HL-60 (cell line): Measurements from ENCODE around the gene STON2.

Source experiments
- DNase-seq, 2 experiments: peaks; one replicate each; pipeline ENCODE4 v3.0.0-alpha.2; 2010 to 2020; ENCODE audit warnings: low read depth in 1 of 2, low spot score in 1 of 2
- H3K27ac ChIP-seq: fragments of 250-450 bp; sonication (Bioruptor Pico); replicated peaks from 2 replicates; pipeline ENCODE4 v1.5.1; 2020; ENCODE audit warnings: mild to moderate bottlenecking, moderate library complexity
- H3K27me3 ChIP-seq: fragments of 250-450 bp; sonication (Bioruptor Pico); 2 replicates; pipeline ENCODE4 v1.5.1; 2021; ENCODE audit warnings: mild to moderate bottlenecking, moderate library complexity; ENCODE audit not compliant: insufficient read depth, poor library complexity, severe bottlenecking
- H3K4me3 ChIP-seq: replicated peaks from 2 replicates; pipeline ENCODE4 v1.5.1; 2011; ENCODE audit warnings: mild to moderate bottlenecking, control low read depth, low read length; ENCODE audit not compliant: insufficient read depth
- CTCF ChIP-seq: IDR thresholded peaks from one replicate; pipeline ENCODE4 v1.5.1; 2011; ENCODE audit warnings: low read length, control low read depth, inconsistent platforms; ENCODE audit not compliant: insufficient read depth
- GABPA ChIP-seq: IDR thresholded peaks from 2 replicates; pipeline ENCODE4 v1.6.1; 2012; ENCODE audit warnings: low read depth
- POLR2AphosphoS5 ChIP-seq: IDR thresholded peaks from 2 replicates; pipeline ENCODE4 v1.6.1; 2012; ENCODE audit warnings: low read depth
- REST ChIP-seq: IDR thresholded peaks from 2 replicates; pipeline ENCODE4 v1.6.1; 2012; ENCODE audit warnings: low read depth; ENCODE audit not compliant: insufficient replicate concordance
- SPI1 ChIP-seq: IDR thresholded peaks from 2 replicates; pipeline ENCODE4 v1.6.1; 2012; ENCODE audit warnings: low read depth, mild to moderate bottlenecking, borderline replicate concordance

STON2 gene

GRCh38 chr14:81324011-81324410, 76.1 kb downstream of the STON2 start:
- TF ChIP-seq CTCF (no peak), SPI1 (no peak), GABPA (no peak), POLR2AphosphoS5 (no peak)
- no peak overlapping the region for H3K4me3 ChIP-seq
- no peaks in the 10 kb centered on the region for H3K27me3 ChIP-seq
- H3K27ac ChIP-seq: no peak overlapping the region
- no peak for DNase-seq

GRCh38 chr14:81323093-81323492, 77.0 kb downstream of the STON2 start:
- no peak for DNase-seq
- H3K27ac ChIP-seq: no peak overlapping the region
- H3K4me3 ChIP-seq: no peak overlapping the region
- no peaks in the 10 kb centered on the region for H3K27me3 ChIP-seq
- TF ChIP-seq SPI1 (no peak), GABPA (no peak), REST (no peak), POLR2AphosphoS5 (no peak), CTCF (no peak)

- no peak overlapping the region for H3K27ac ChIP-seq
- TF ChIP-seq REST (no peak), POLR2AphosphoS5 (no peak), GABPA (no peak), CTCF (no peak)
- DNase-seq: no peak
- no peaks in the 10 kb centered on the region for H3K27me3 ChIP-seq
- no peak overlapping the region for H3K4me3 ChIP-seq
These were observed 80.2 kb downstream of the STON2 start for GRCh38 chr14:81319946-81320345.

GRCh38 chr14:81319314-81319713, 80.8 kb downstream of the STON2 start:
- no peaks in the 10 kb centered on the region for H3K27me3 ChIP-seq
- no peak for TF ChIP-seq REST
- no peak for TF ChIP-seq SPI1
- TF ChIP-seq CTCF: no peak
- TF ChIP-seq GABPA: no peak
- TF ChIP-seq POLR2AphosphoS5: no peak
- DNase-seq: no peak
- no peak overlapping the region for H3K27ac ChIP-seq
- H3K4me3 ChIP-seq: no peak overlapping the region
